GM19025 (cell line): ENCODE results near the gene GPR176.

Experiments
- ATAC-seq: cut with Tn5 transposase; IDR thresholded peaks from one replicate; pipeline ENCODE4 v1.9.1; 2021; ENCODE audit warnings: mild to moderate bottlenecking, low read depth, moderate library complexity; ENCODE audit not compliant: unreplicated experiment

Gene GPR176

DNA sequence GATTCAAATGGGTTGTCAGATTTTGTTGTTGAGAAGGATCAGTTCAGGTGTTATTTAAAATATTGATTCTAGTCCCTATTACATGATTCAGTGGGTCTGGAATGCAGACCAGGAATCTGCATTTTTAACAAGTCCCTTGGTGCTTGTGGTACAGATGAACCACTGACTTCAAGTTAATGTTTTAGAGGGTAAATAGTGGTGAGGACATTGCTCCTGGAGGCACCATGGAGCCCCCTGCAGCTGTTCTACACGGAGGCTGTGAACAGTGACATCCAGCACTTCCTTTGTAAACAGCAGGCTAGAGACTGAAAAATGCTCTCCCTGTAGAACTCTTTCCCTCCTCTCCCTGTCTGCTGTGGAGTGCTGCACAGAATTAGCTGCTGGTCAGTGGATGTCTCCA lies 132.6 kb downstream of the GPR176 start:
- ATAC-seq = no peak

DNA sequence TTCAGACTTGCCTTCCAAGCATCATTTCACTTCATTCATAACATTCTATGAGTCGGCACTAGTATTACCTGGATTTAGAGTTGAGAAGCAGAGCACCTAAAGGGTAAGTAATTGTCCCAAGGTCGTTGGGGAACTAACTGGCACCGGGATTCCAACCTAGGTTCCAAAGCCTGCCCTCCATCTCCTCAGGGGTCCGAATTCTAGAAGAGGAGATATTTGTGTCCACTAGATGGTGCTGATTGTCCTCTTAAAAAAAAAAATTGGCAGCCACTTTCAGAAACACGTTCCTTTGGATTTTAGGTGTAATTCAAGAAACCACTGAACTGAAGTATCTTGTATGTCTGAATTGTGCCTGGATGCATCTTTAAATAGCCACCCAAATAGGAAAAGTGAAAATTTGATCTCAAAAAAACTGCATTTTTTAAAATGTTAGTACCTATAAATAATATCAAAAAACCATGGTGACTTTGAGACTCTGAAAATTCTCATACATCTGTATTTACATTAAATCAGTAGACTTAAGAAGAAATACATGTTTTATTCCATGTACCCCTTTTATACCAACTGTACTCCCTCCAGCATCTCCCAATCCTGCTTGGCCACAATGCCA lies 133.5 kb downstream of the GPR176 start:
- ATAC-seq = no peak

DNA sequence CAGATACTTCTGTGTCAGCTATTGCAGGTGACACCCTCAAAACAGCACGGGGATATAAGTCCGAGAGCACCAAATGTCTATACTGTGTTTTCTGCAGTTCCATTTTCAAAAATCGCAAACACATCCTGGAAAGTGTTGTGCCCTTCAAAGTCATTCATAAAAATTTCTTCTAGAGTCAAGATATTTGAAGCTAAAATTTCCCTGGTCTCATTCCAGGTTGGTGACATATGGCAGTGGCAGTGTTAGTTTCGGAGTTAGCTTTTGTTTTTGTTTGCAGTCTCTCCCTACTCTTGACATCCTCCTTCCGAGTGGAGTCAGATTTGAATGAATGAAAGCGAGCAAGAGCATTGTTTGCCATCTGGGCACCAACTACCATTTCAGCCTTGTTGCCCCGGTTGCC lies 134.2 kb downstream of the GPR176 start:
- no peak for ATAC-seq

DNA sequence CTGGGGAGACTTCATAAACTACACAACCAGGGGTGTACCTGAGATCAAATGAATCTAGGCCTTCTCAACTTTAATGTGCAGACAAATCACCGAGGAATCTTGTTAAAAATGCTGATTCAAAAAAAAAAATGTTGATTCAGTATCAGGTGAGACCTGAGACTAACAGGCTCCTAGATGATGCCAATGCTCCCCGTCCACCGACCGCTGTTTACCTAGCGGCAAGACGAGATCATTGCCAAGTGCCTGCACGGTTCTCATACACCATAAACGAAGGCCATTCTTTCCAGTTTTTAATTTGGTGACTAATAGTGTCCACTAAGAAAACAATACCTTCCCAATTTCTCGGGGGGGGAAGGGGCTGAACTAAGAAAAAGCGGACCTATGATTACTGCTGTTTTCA lies 134.9 kb downstream of the GPR176 start:
- ATAC-seq = no peak

DNA sequence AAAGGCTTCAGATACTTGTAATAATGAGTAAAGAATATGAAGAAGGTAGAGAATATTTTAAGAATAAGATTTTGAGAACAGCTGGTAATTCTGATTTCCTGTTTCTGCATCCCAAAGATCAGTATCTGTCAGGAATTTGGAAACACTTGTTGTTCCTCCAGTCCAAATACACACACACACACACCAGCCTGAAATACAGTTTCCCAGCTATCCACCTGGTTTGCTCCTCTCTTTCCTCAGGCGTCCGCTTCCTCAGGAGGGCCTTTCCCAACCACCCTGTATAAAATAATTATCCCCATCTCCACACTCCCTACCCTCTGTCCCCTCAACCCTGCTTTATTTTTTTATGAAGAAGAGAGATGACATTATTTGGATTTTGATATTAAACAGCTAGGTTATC lies 135.4 kb downstream of the GPR176 start:
- ATAC-seq = no peak

DNA sequence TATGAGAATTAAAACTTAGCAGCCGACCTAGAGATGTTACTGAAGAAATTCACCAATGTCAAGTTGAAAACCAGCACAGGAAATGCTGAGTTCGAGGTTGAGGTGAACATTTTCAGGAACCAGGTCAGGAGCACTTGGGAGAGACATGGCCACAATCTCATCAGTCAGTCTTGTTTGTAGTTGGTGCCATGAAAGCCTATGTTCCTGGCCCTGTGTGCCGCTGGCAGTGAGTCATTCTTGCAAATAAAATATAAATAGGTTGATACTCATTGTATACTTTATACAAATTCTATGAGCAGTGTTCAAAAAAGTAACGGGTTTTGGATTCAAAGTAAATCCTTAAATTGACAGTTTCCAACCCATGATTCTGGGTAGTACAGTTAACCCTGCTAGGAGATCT lies 135.9 kb downstream of the GPR176 start:
- ATAC-seq = no peak

- no peak for ATAC-seq
Observed at GRCh38 chr15:39783244-39783820, 136.7 kb downstream of the GPR176 start.

- peak; percentile 97 for ATAC-seq
Observed at GRCh38 chr15:39782441-39783138, 137.5 kb downstream of the GPR176 start, which contains the start of gene FSIP1. Gene FSIP1, minus strand, starts transcription at chr15:39782841. Its CDS starts 6,317 bp downstream, at chr15:39776524.

DNA sequence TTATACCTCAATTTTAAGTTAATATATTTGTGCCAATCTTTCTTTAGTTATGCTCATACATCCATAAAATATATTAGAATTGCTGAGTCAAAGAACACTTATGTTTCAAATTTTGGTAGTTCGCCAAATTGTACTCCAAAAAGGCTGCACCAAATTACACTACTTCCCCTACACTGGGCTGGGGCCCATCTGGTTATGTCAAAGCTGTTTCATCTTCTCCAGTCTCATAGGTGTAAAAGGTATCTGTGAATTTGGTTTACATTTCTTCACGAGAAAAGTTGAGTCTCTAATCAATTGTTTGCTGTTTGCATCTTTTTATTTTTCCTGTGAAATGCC lies 138.1 kb downstream of the GPR176 start:
- no peak for ATAC-seq

DNA sequence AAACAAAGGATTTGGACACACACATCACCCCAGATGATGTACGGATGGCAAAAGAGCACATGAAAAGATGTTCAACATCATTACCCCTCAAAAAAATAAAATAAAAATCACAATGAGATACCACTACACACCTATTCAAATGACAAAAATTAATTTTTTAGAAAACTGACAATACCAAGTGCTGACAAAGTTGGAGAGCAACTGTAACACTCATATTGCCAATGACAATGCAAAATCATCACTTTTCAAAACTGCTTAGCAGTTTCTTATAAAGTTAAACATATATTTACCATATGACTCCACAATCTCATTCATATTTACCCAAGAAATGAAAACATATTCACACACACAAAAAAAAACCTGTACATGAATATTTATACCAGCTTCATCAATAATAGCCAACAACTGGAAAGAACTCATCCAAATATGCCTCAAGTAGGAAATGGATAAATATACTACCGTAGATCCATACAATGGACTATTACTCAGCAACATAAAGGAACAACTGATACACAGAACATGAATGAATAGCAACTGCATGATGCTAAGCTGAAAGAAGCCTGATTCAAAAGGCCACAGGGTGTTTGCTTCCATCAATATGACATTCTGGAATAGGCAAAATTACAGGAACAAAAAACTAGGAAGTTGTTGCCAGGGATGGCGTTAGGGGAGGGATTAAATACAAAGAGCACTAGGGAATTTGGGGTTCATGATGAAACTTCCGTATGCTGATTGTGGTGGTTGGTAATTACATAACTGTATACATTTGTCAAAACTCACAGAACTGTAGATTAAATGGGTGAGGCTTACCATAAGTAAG lies 138.7 kb downstream of the GPR176 start:
- no peak for ATAC-seq

GRCh38 chr15:39778021-39778420 lies 142.0 kb downstream of the GPR176 start:
- no peak for ATAC-seq

DNA sequence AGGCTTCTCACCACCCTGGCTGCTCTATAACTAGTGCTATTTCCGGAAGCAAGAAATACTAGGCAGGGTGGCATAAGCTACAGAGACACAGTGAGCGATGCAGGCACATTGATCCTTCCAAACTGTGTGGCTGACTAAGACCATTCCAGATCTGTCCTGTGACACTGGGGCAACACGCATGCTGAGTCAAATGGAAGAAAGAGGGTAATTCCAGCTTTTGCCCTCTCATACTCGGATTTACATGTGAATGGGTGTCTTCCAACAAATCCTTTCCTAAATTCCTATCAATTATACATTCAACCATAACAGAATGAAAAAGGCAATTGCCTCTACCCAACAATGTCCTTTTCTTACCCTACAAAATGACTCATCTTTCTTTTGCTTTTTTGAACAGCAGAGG lies 142.6 kb downstream of the GPR176 start:
- ATAC-seq = no peak

DNA sequence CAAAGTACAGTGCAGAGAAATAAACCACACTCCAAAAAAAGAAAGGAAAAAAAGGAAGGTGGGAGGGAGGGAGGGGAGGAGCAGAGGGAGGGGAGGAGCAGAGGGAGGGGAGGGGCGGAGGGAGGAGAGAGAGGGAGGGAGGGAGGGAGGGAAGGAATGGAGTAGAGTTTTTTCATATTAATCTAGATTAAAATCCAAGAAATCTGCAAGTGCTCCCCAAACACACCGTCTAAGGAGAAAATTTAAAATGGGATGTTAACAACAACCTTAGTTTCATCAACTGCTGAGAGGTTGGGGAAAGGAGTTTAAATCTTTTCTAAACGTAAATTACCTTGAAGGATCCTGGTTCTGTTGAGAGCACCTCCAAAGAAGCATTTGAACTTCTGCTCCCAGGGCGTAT lies 144.0 kb downstream of the GPR176 start:
- ATAC-seq = no peak

DNA sequence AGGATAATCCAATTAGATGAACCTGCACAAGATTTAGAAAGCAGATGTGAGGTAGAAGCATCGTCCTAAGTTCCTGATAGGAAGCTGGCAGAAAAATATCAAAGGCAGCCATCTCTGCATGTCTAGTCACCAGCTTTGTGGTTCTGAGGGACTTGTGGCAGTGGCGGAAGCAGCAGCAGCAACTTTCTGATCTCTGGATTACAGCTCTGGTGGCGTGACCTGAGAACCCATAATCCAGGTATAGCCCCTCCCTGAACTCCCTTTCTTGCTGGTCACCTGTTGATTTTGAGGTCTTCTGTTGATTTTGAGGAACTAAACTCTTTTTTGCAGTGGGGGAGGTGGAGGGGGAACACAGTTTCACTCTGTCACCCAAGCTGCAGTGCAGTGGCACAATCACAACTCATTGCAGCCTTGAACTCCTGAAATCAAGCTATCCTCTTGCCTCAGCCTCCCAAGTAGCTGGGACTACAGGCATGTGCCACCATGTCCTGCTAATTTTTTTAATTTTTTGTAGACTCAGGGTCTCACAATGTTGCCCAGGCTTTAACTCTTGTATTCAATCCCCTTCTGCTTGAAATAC lies 145.3 kb downstream of the GPR176 start:
- ATAC-seq = no peak

- ATAC-seq = no peak
Observed at GRCh38 chr15:39770748-39771689, 149.0 kb downstream of the GPR176 start.

DNA sequence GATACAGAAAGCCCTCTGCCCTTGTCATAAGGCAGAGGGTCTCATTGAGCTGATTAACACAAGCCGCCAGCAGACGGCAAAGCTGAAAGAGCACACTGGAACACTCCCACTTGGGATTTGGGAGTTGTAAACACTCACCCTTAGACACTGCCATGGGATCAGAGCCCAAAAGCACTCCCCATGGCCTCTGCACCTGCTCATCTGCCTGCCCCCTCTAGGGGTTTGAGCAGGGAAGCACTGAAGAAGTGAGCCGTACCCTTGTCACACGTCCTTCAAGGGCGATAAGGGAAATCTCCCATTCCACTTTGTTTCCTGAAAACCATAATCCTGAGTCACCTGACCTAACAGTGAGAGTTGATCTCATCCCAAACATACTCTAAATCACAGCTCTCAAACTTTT lies 152.1 kb downstream of the GPR176 start:
- ATAC-seq = no peak

DNA sequence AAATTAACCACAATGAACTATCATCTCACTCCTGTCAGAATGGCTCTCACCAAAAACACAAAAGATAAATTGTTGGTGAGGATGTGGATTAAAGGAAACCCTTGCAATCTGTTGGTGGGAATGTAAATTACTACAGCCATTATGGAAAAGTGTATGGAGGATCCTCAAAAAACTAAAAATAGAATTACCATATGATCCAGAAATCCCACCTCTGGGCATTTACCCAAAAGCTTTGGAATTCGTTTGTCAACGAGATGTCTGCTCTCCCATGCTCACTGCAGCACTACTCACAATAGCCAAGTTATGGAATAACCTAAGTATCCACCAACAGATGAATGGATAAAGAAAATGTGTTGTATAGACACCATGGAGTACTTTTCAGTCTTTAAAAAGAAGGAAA lies 159.1 kb downstream of the GPR176 start:
- ATAC-seq = no peak

- no peak for ATAC-seq
Observed at GRCh38 chr15:39756806-39757522, 163.1 kb downstream of the GPR176 start.

DNA sequence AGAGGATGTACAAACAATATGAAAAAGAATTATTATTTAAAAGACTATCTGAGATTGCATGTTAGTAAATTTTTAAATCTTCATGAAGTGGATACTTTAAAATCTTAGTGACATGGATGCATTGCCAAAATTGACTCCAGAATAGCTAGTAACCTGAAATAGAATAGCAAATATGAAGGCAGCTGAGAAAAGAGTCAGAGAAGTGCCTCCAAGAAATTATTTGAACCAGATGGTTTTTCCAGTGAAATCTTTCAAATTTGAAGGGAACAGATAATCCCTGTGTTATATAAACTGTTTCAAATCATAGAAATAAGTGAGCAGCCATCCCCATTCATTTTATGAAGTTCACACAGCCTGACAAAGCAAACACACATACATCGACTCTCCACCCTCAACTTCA lies 167.1 kb downstream of the GPR176 start:
- no peak for ATAC-seq
